ENCODE data around the gene ARAP1. TPM values are rescaled to one million over a fixed set of nuclear protein-coding genes. Genes with fewer than 3 reads are reported as not detected.

The ARAP1 gene
- total RNA-seq, 1 experiment from 2014 or later, result 47.0 TPM

GRCh38 chr11:72676861-72677341 is 75.3 kb downstream of the ARAP1 start:
- TF ChIP-seq CTCF (IDR thresholded peaks at IDR 0.05; ENCODE audit: unreplicated experiment), result no peak
- CTCF ChIA-PET, result interaction anchor here (0.6 to 1.8 kb wide), 4 partner anchors 9 to 206 kb away, joined by 3 to 10 read pairs (median 6); no protein-coding TSS in a partner anchor
- peak; percentile 53 for DNase-seq (ENCODE audit: unreplicated experiment)
- intact Hi-C loops (cut with micrococcal nuclease), result no loop called here
- Mint-ChIP-seq H3K4me1 (ENCODE audit: insufficient read depth, unreplicated experiment) (peaks cover 4% of the 10 kb centered on the region), H3K4me3 (ENCODE audit: unreplicated experiment) (no peak overlapping the region), H3K27ac (ENCODE audit: low read depth, unreplicated experiment) (no peak overlapping the region), H3K9me3 (ENCODE audit: unreplicated experiment) (no peaks in the 10 kb centered on the region), H3K36me3 (ENCODE audit: insufficient read depth, unreplicated experiment) (peaks cover 22% of the 10 kb centered on the region), H3K27me3 (ENCODE audit: insufficient read depth, unreplicated experiment) (peaks cover 82% of the 10 kb centered on the region)
- no TSS peak for BruUV-seq (replicated peaks)
- POLR2A ChIA-PET, result interaction anchor here (0.7 kb wide), 1 partner anchor 77 kb away, joined by 3 read pairs; no protein-coding TSS in a partner anchor

GRCh38 chr11:72675221-72675620 is 77.0 kb downstream of the ARAP1 start:
- peaks cover 4% of the 10 kb centered on the region for H3K4me1 Mint-ChIP-seq (ENCODE audit: insufficient read depth, unreplicated experiment)
- ChIA-PET CTCF (interaction anchor here (0.7 to 1.8 kb wide), 6 partner anchors 9 to 491 kb away, joined by 3 to 10 read pairs (median 4); no protein-coding TSS in a partner anchor), POLR2A (interaction anchor here (1.0 kb wide), 1 partner anchor 13 kb away, joined by 4 read pairs; no protein-coding TSS in a partner anchor)
- peaks cover 99% of the 10 kb centered on the region for H3K27me3 Mint-ChIP-seq (ENCODE audit: insufficient read depth, unreplicated experiment)
- no peak overlapping the region for H3K27ac Mint-ChIP-seq (ENCODE audit: low read depth, unreplicated experiment)
- no peak overlapping the region for H3K4me3 Mint-ChIP-seq (ENCODE audit: unreplicated experiment)
- intact Hi-C loops (cut with micrococcal nuclease), result no loop called here
- H3K36me3 Mint-ChIP-seq (ENCODE audit: insufficient read depth, unreplicated experiment), result peaks cover 14% of the 10 kb centered on the region
- H3K9me3 Mint-ChIP-seq (ENCODE audit: unreplicated experiment), result no peaks in the 10 kb centered on the region
- BruUV-seq (replicated peaks), result no TSS peak
- no peak for DNase-seq (ENCODE audit: unreplicated experiment)
- TF ChIP-seq CTCF (IDR thresholded peaks at IDR 0.05; ENCODE audit: unreplicated experiment), result no peak

- ChIA-PET CTCF (interaction anchor here (0.6 to 1.2 kb wide), 3 partner anchors 25 to 719 kb away, joined by 3 to 8 read pairs (median 6); no protein-coding TSS in a partner anchor), POLR2A (interaction anchor here (1.0 kb wide), 1 partner anchor 14 kb away, joined by 4 read pairs; no protein-coding TSS in a partner anchor)
- no peak for DNase-seq (ENCODE audit: unreplicated experiment)
- BruUV-seq (replicated peaks), result no TSS peak
- Mint-ChIP-seq H3K27me3 (ENCODE audit: insufficient read depth, unreplicated experiment) (peaks cover 89% of the 10 kb centered on the region), H3K9me3 (ENCODE audit: unreplicated experiment) (no peaks in the 10 kb centered on the region), H3K36me3 (ENCODE audit: insufficient read depth, unreplicated experiment) (peaks cover 8% of the 10 kb centered on the region), H3K27ac (ENCODE audit: low read depth, unreplicated experiment) (no peak within 1 kb of the TSS), H3K4me3 (ENCODE audit: unreplicated experiment) (no peak within 1 kb of the TSS), H3K4me1 (ENCODE audit: insufficient read depth, unreplicated experiment) (peaks cover 4% of the 10 kb centered on the region)
- no peak for TF ChIP-seq CTCF (IDR thresholded peaks at IDR 0.05; ENCODE audit: unreplicated experiment)
- intact Hi-C loops (cut with micrococcal nuclease), result no loop called here
These were observed 78.0 kb downstream of the ARAP1 start, which contains the start of gene PDE2A for GRCh38 chr11:72673943-72674828. PDE2A (minus strand) TSS chr11:72674422; CDS start chr11:72674207, 215 bp downstream.

GRCh38 chr11:72673284-72673942 is 78.8 kb downstream of the ARAP1 start:
- no peak for DNase-seq (ENCODE audit: unreplicated experiment)
- H3K4me3 Mint-ChIP-seq (ENCODE audit: unreplicated experiment), result no peak overlapping the region
- ChIA-PET POLR2A (no interaction called here), CTCF (interaction anchor here (0.6 to 0.7 kb wide), 2 partner anchors 26 to 720 kb away, joined by 3 to 6 read pairs; no protein-coding TSS in a partner anchor)
- H3K27me3 Mint-ChIP-seq (ENCODE audit: insufficient read depth, unreplicated experiment), result peaks cover 81% of the 10 kb centered on the region
- H3K36me3 Mint-ChIP-seq (ENCODE audit: insufficient read depth, unreplicated experiment), result peaks cover 8% of the 10 kb centered on the region
- no peak for TF ChIP-seq CTCF (IDR thresholded peaks at IDR 0.05; ENCODE audit: unreplicated experiment)
- H3K9me3 Mint-ChIP-seq (ENCODE audit: unreplicated experiment), result no peaks in the 10 kb centered on the region
- BruUV-seq (replicated peaks), result no TSS peak
- H3K4me1 Mint-ChIP-seq (ENCODE audit: insufficient read depth, unreplicated experiment), result peaks cover 4% of the 10 kb centered on the region
- H3K27ac Mint-ChIP-seq (ENCODE audit: low read depth, unreplicated experiment), result no peak overlapping the region
- intact Hi-C loops (cut with micrococcal nuclease), result no loop called here

Measured in MCF 10A (cell line).